Endothelial cell of umbilical vein (primary cell): ENCODE measurements around the gene NUP205. TPM values are rescaled to one million over a fixed set of nuclear protein-coding genes. Genes with fewer than 3 reads are reported as not detected.

ENCODE experiments used
- BruUV-seq: library from RNA; stranded (reverse); fragments of 400-500 nt; replicated peaks from 2 replicates; lab custom pipeline; 2021; lab: Mats Ljungman, UMichigan
- CTCF ChIA-PET: fragments of 300-600, 350-600 bp; sonication (Branson Sonifier 250); formaldehyde crosslinking; loops from one replicate; lab custom pipeline; 2021; ENCODE audit warnings: antibody characterized with exemption, inconsistent platforms; lab: Charles Lee
- POLR2A ChIA-PET: fragments of 300-600, 350-600 bp; sonication (Branson Sonifier 250); formaldehyde crosslinking; loops from one replicate; lab custom pipeline; 2021; ENCODE audit warnings: antibody characterized with exemption, inconsistent platforms; lab: Charles Lee
- DNase-seq: peaks from one replicate; pipeline ENCODE4 v3.0.0-alpha.2; 2011; ENCODE audit warnings: low read depth, low spot score
- FAIRE-seq: peaks from 2 replicates; lab custom pipeline; 2011; peaks lifted over from hg19 to GRCh38; lab: Jason Lieb, UNC
- H2AFZ ChIP-seq: 2 replicates; pipeline ENCODE4 v1.6.0; 2012; ENCODE audit warnings: low read depth, low read length, control low read depth, inconsistent platforms
- H3K27ac ChIP-seq: 2 replicates; pipeline ENCODE4 v1.5.1; 2011; ENCODE audit warnings: low read depth, mild to moderate bottlenecking, control low read depth, low read length, moderate library complexity; ENCODE audit not compliant: insufficient read depth
- H3K27me3 ChIP-seq, 2 experiments: 2 replicates each; pipeline versions ENCODE4 v1.6.0 to v1.6.1; 2011; ENCODE audit warnings: low read length in 2 of 2, mixed read lengths in 1 of 2; ENCODE audit not compliant: control insufficient read depth in 2 of 2, insufficient read depth in 2 of 2
- H3K36me3 ChIP-seq, 2 experiments: 2 replicates in 1 of 2; 3 replicates in 1 of 2; pipeline ENCODE4 v1.5.1; 2011; ENCODE audit warnings: low read length in 2 of 2, mild to moderate bottlenecking in 1 of 2, moderate library complexity in 1 of 2; ENCODE audit not compliant: control insufficient read depth in 2 of 2, insufficient read depth in 2 of 2; ENCODE audit errors: extremely low read depth in 1 of 2
- H3K4me1 ChIP-seq: 3 replicates; pipeline ENCODE4 v1.5.1; 2011; ENCODE audit warnings: mild to moderate bottlenecking, low read length; ENCODE audit not compliant: control insufficient read depth, insufficient read depth; ENCODE audit errors: extremely low read depth
- H3K4me2 ChIP-seq: 2 replicates; pipeline ENCODE4 v1.6.1; 2011; ENCODE audit warnings: low read length, control low read depth, mixed read lengths; ENCODE audit not compliant: insufficient read depth
- H3K4me3 ChIP-seq, 3 experiments: fragments of 200-600 bp in 1 of 3; sonication (generic), shearing (Covaris generic) in 1 of 3; replicated peaks in 1 of 3; 2 replicates each; pipeline ENCODE4 v1.5.1; 2011 to 2016; ENCODE audit warnings: control low read depth in 3 of 3, low read length in 3 of 3, mild to moderate bottlenecking in 2 of 3, inconsistent platforms in 1 of 3, low read depth in 1 of 3, moderate library complexity in 1 of 3; ENCODE audit not compliant: insufficient read depth in 1 of 3
- H3K79me2 ChIP-seq: 2 replicates; pipeline ENCODE4 v1.6.0; 2012; ENCODE audit warnings: low read length, inconsistent platforms; ENCODE audit not compliant: control insufficient read depth, insufficient read depth
- H3K9ac ChIP-seq: replicated peaks from 2 replicates; pipeline ENCODE3; 2011; ENCODE audit warnings: low read length, control low read depth; ENCODE audit not compliant: insufficient read depth; ENCODE audit errors: extremely low read depth
- H3K9me1 ChIP-seq: replicated peaks from 3 replicates; pipeline ENCODE4 v1.6.0; 2011; ENCODE audit warnings: mild to moderate bottlenecking, low read length; ENCODE audit not compliant: control insufficient read depth, insufficient read depth; ENCODE audit errors: extremely low read depth
- H3K9me3 ChIP-seq: replicated peaks from 2 replicates; pipeline ENCODE4 v1.5.1; 2012; ENCODE audit warnings: low read length, inconsistent platforms; ENCODE audit not compliant: control insufficient read depth, insufficient read depth
- H4K20me1 ChIP-seq: replicated peaks from 2 replicates; pipeline ENCODE3; 2011; ENCODE audit warnings: mild to moderate bottlenecking, low read length; ENCODE audit not compliant: control insufficient read depth, insufficient read depth; ENCODE audit errors: extremely low read depth
- EZH2 ChIP-seq: IDR thresholded peaks from 2 replicates; pipeline ENCODE4 v1.6.1; 2012; ENCODE audit warnings: borderline replicate concordance, low read depth, mild to moderate bottlenecking, moderate library complexity, low read length, inconsistent platforms; ENCODE audit not compliant: severe bottlenecking
- FOS ChIP-seq: IDR thresholded peaks from 2 replicates; pipeline ENCODE4 v1.6.1; 2011; ENCODE audit warnings: mild to moderate bottlenecking, low read length, moderate library complexity, borderline replicate concordance; ENCODE audit not compliant: insufficient read depth
- GATA2 ChIP-seq: IDR thresholded peaks from 2 replicates; pipeline ENCODE4 v1.7.0; 2011; ENCODE audit warnings: low read depth, mild to moderate bottlenecking, moderate library complexity, mixed read lengths, low read length; ENCODE audit not compliant: insufficient read length, insufficient read depth
- JUN ChIP-seq: IDR thresholded peaks from 2 replicates; pipeline ENCODE4 v1.6.1; 2011; ENCODE audit warnings: borderline replicate concordance, low read depth; ENCODE audit not compliant: insufficient read length, insufficient read depth
- MYC ChIP-seq: IDR thresholded peaks from one replicate; pipeline ENCODE4 v1.6.1; 2011; ENCODE audit warnings: mild to moderate bottlenecking, low read depth, low read length
- POLR2A ChIP-seq: IDR thresholded peaks from 2 replicates; pipeline ENCODE4 v1.6.1; 2012; ENCODE audit warnings: low read depth, mild to moderate bottlenecking, control low read depth, low read length
- POLR2AphosphoS5 ChIP-seq: IDR thresholded peaks from 2 replicates; pipeline ENCODE4 v1.6.1; 2012; ENCODE audit warnings: low read depth, mild to moderate bottlenecking, control low read depth, low read length, moderate library complexity; ENCODE audit not compliant: insufficient read depth
- dilution Hi-C: fragments of 300-500 bp; cut with MboI; formaldehyde crosslinking; loops from one replicate; pipeline ENCODE4 v1.15.0; 2019; ENCODE audit warnings: low sequenced_read_pairs; ENCODE audit not compliant: extremely low pct_ligation_motif_present
- intact Hi-C: fragments of 100-400 bp; cut with micrococcal nuclease; formaldehyde crosslinking; loops from one replicate; pipeline ENCODE4 v1.10.0; 2022
- polyA plus RNA-seq, 4 experiments: library from polyadenylated mRNA; depleted of rRNA in 3 of 4; stranded (reverse) in 3 of 4; unstranded in 1 of 4; fragments of >200 nt; gene quantifications; 2 replicates each; pipeline versions ENCODE4 v1.2.1 to v1.2.3, GENCODE V29; 2011 to 2012; ENCODE audit warnings: missing spikeins in 1 of 4
- total RNA-seq: library from RNA; stranded (reverse); gene quantifications from 2 replicates; pipeline ENCODE4 v1.2.3, GENCODE V29; 2021
- TF ChIP-seq, protein P1 (sequence below): IDR thresholded peaks from 2 replicates; pipeline ENCODE4 v1.6.1; 2011; ENCODE audit not compliant: insufficient read depth, insufficient read length
- TF ChIP-seq, protein P2 (sequence below), 2 donors: IDR thresholded peaks; 1 replicate in 1 of 2; 2 replicates in 1 of 2; pipeline ENCODE4 v1.5.1; 2011; ENCODE audit warnings: low read length in 2 of 2, mild to moderate bottlenecking in 2 of 2, moderate library complexity in 2 of 2, control low read depth in 1 of 2, inconsistent platforms in 1 of 2, low read depth in 1 of 2; ENCODE audit not compliant: insufficient read depth in 1 of 2; ENCODE audit errors: extremely low read depth in 1 of 2

NUP205 gene
- total and polyA plus RNA-seq, 2 donors (not counting 3 experiments of a cell fraction or from before 2014, with no cell fraction given), result 48.8 to 81.3 TPM

DNA sequence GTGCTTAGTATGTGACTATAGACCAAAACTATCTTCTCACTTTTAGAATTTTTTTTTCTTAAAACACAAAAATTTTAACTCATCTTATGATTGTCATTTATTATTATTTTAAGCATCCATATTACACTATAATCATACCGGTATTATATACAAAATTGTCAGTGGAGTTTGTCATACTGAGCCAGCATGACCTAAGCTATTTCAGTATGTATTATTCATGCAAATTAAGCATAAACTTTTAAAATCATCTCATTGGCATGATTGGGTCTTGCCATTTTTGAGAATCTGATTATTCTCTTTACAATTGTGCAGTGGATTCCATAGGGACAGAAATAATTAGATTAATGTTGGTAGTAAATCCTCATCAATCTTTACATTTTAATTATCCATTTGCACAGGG lies 58.4 kb downstream of the NUP205 start:
- no peaks in the 10 kb centered on the region for H3K9me1 ChIP-seq
- no peaks in the 10 kb centered on the region for H3K27me3 ChIP-seq
- H2AFZ ChIP-seq, result no peak overlapping the region
- DNase-seq (no peak), FAIRE-seq (no peak)
- no peaks in the 10 kb centered on the region for H3K9me3 ChIP-seq
- no peaks in the 10 kb centered on the region for H3K79me2 ChIP-seq
- ChIA-PET POLR2A (no interaction called here), CTCF (no interaction called here)
- no peak overlapping the region for H3K27ac ChIP-seq
- H3K4me2 ChIP-seq, result no peak overlapping the region
- TF ChIP-seq FOS, result no peak
- TF ChIP-seq JUN, result no peak
- TF ChIP-seq GATA2, result no peak
- TF ChIP-seq EZH2, result no peak
- no peak for TF ChIP-seq POLR2A
- TF ChIP-seq POLR2AphosphoS5, result no peak
- TF ChIP-seq MYC, result no peak
- H3K4me3 ChIP-seq, result no peak overlapping the region
- intact Hi-C loops, result no loop called here
- no peak overlapping the region for H3K9ac ChIP-seq
- H3K4me1 ChIP-seq, result no peaks in the 10 kb centered on the region
- dilution Hi-C loops, result no loop called here
- no TSS peak for BruUV-seq
- H4K20me1 ChIP-seq, result no peaks in the 10 kb centered on the region
- peaks cover 5 to 19% of the 10 kb centered on the region in 2 experiments for H3K36me3 ChIP-seq

DNA sequence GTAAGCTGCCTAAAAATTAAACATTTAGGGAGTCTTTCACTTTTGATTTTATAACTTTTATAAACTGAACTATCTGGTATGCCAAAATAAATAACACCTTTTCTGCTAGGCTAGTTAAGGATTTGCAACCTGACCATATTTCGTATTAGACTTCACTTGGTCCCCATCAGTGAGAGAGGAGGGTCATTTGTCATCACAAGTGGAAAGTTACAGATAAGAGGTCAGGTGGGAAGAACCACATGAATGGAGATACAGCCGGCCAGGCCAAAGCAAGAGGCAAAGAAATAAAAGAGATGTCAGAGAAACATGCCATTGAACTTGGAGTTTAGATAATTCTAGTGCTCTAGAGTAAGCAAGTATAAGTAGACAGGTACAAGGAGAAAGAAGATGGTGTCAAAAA lies 60.1 kb downstream of the NUP205 start:
- intact Hi-C loops (no loop called here), dilution Hi-C loops (no loop called here)

More for the DNA sequence above, 60.1 kb downstream of the NUP205 start:
- H3K9me3 ChIP-seq, result no peaks in the 10 kb centered on the region
- no peak overlapping the region for H3K9ac ChIP-seq
- DNase-seq (no peak), FAIRE-seq (no peak)
- no peaks in the 10 kb centered on the region for H3K27me3 ChIP-seq
- no peak overlapping the region for H2AFZ ChIP-seq
- no peaks in the 10 kb centered on the region for H3K9me1 ChIP-seq
- ChIA-PET CTCF (interaction anchor here (1.2 kb wide), 1 partner anchor 28 kb away, joined by 4 read pairs; no protein-coding TSS in a partner anchor), POLR2A (no interaction called here)
- no peak overlapping the region for H3K4me2 ChIP-seq
- H4K20me1 ChIP-seq, result no peaks in the 10 kb centered on the region
- BruUV-seq, result no TSS peak
- H3K27ac ChIP-seq, result no peak overlapping the region
- no peaks in the 10 kb centered on the region for H3K4me1 ChIP-seq
- H3K79me2 ChIP-seq, result no peaks in the 10 kb centered on the region
- H3K36me3 ChIP-seq, result peaks cover 5 to 19% of the 10 kb centered on the region in 2 experiments
- TF ChIP-seq, protein P1, sequence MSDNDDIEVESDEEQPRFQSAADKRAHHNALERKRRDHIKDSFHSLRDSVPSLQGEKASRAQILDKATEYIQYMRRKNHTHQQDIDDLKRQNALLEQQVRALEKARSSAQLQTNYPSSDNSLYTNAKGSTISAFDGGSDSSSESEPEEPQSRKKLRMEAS, result no peak
- no peak for TF ChIP-seq POLR2AphosphoS5
- TF ChIP-seq JUN, result no peak
- TF ChIP-seq EZH2, result no peak
- TF ChIP-seq FOS, result no peak
- TF ChIP-seq, protein P2, sequence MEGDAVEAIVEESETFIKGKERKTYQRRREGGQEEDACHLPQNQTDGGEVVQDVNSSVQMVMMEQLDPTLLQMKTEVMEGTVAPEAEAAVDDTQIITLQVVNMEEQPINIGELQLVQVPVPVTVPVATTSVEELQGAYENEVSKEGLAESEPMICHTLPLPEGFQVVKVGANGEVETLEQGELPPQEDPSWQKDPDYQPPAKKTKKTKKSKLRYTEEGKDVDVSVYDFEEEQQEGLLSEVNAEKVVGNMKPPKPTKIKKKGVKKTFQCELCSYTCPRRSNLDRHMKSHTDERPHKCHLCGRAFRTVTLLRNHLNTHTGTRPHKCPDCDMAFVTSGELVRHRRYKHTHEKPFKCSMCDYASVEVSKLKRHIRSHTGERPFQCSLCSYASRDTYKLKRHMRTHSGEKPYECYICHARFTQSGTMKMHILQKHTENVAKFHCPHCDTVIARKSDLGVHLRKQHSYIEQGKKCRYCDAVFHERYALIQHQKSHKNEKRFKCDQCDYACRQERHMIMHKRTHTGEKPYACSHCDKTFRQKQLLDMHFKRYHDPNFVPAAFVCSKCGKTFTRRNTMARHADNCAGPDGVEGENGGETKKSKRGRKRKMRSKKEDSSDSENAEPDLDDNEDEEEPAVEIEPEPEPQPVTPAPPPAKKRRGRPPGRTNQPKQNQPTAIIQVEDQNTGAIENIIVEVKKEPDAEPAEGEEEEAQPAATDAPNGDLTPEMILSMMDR (IDR thresholded peaks at IDR 0.05; ENCODE audit: extremely low read depth in 1 of 2, insufficient read depth in 1 of 2, low read depth in 1 of 2, low read length in 2 of 2), result no peak
- no peak for TF ChIP-seq POLR2A
- no peak for TF ChIP-seq MYC
- TF ChIP-seq GATA2, result no peak
- H3K4me3 ChIP-seq, result no peak overlapping the region
